HG03439 (cell line): Measurements from ENCODE around the gene EHD4.

Experiments
- ATAC-seq: cut with Tn5 transposase; IDR thresholded peaks from one replicate; pipeline ENCODE4 v1.9.1; 2021; ENCODE audit warnings: mild to moderate bottlenecking, moderate library complexity; ENCODE audit not compliant: unreplicated experiment

Gene EHD4

GRCh38 chr15:41981371-41982132 lies 9.2 kb upstream of the EHD4 start:
- ATAC-seq = no peak

- no peak for ATAC-seq
Observed at GRCh38 chr15:41980654-41981323, 8.4 kb upstream of the EHD4 start.

- ATAC-seq = no peak
Observed at GRCh38 chr15:41979493-41980266, 7.3 kb upstream of the EHD4 start.

- ATAC-seq = no peak
Observed at GRCh38 chr15:41978534-41978933, 6.2 kb upstream of the EHD4 start.

- no peak for ATAC-seq
Observed at GRCh38 chr15:41977757-41978383, 5.5 kb upstream of the EHD4 start.

GRCh38 chr15:41975669-41976068 lies 3.3 kb upstream of the EHD4 start:
- no peak for ATAC-seq

GRCh38 chr15:41974041-41974440 lies 1.7 kb upstream of the EHD4 start:
- ATAC-seq = no peak

- peak; percentile 33 for ATAC-seq
Observed at GRCh38 chr15:41971895-41972252, 483 bp downstream of the EHD4 start.

- peak; percentile 42 for ATAC-seq
Observed at GRCh38 chr15:41971089-41971894, 1.1 kb downstream of the EHD4 start.

- ATAC-seq = no peak
Observed at GRCh38 chr15:41970456-41970855, 1.9 kb downstream of the EHD4 start.

GRCh38 chr15:41969851-41970431 lies 2.4 kb downstream of the EHD4 start:
- no peak for ATAC-seq

GRCh38 chr15:41968701-41969100 lies 3.7 kb downstream of the EHD4 start:
- ATAC-seq = no peak

GRCh38 chr15:41967506-41968206 lies 4.7 kb downstream of the EHD4 start:
- ATAC-seq = no peak

- no peak for ATAC-seq
Observed at GRCh38 chr15:41966920-41967465, 5.4 kb downstream of the EHD4 start.

GRCh38 chr15:41966414-41966812 lies 5.9 kb downstream of the EHD4 start:
- ATAC-seq = no peak

- no peak for ATAC-seq
Observed at GRCh38 chr15:41965441-41966413, 6.6 kb downstream of the EHD4 start.

GRCh38 chr15:41961595-41962202 lies 10.7 kb downstream of the EHD4 start:
- no peak for ATAC-seq
